NCI-H524 (cell line): Measurements from ENCODE around the gene C10orf90.

Experiments used
- DNase-seq, 2 experiments: peaks; one replicate each; lab custom pipeline; 2025; lab: John Stamatoyannopoulos, UW

The C10orf90 gene

DNA sequence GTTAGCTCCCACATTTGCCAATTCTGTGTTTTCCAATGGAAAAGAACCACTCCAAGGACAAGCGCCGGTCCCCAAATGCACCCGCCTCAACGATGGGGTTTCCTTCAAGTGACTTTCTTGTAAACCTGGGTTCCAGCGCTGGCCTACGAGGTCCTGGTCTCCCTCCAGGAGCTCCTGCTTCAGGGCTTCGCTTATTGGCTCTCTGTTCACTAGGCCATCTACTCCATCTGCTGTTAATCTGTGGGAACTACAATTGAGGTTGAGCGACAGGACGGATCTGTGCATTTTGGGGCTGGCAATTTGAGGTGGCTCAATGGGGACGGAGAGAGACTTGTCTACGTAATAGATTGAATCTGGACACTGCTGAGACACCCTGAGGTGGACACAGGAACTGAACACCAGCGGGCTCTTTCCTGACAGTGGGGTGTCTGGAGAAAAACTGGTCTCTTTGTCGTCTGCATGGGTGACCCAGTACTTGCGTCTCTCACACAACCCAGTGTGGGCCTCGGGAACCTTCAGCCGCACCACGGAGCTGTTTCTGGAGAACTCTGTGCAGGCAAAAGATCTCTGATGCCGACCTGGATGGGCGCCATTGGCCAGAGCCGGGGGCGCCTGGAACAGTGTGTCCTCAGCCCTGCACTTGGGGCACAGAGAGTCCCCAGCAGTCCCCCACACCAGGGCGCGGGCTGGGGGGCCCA, 166.3 kb downstream of the C10orf90 start:
- peak in 1 of 2 experiments; percentile 35 for DNase-seq

DNA sequence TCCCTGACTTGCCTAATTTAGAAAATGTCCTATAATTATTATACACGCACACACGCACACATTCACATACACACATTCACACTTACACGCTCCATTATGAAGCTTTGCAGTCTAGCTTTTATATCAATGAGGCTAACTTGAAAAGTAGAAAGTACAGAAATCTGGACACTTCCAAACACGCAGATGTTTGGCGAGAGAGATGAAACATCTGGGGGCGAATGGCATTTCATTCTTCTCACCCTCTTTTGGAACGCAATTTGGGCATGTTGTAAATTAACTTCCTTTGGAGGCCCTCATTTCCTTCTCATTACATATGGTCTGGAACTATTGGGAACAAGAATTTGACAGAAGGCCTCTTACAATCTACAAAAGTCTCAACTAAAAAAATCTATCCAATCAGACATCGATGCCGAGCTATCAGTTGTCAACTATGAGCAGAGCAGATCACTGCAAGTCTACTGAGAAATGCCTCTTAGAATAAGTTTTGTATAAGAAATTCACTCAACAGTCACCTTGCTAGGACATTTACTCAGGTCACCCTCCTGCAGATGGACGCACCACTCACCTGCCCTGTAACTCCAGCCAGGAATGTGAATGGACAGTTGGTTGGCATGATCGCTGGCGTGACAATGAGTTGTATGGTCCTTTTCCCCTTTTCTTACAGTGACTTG, 167.0 kb downstream of the C10orf90 start:
- DNase-seq, result no peak

DNA sequence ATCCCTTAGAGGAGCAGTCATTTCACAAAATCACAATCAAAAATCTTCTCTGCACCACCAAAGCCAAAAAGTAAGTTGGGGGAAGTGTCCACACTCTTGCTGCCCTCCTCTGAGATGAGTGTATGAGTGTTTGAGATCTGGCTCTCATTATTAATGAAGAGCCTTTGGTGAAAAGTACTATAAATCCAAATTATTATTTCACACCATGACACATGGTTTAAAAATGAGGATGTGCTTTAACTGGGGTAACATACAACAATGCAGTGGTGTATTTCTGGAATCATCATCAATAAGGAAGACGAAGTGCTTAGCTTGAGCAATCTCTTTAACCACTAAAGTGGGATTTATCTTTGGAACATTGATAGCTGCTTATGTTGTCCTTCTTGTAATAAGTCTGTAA, 168.1 kb downstream of the C10orf90 start:
- DNase-seq, result no peak

DNA sequence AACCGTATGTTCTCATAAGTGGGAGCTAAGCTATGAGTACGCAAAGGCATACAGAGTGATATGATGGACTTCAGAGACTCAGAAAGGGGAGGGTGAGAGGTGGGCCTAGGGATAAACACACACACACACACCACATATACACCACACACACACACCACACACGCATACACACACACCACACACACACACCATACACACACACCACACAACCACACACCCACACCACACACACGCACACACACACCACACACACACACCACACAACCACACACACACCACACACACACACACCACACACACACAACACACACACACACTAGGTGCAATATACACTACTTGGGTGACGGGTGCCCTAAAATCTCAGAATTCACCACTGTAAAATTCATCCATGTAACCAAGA, 168.7 kb downstream of the C10orf90 start:
- DNase-seq, result no peak

DNA sequence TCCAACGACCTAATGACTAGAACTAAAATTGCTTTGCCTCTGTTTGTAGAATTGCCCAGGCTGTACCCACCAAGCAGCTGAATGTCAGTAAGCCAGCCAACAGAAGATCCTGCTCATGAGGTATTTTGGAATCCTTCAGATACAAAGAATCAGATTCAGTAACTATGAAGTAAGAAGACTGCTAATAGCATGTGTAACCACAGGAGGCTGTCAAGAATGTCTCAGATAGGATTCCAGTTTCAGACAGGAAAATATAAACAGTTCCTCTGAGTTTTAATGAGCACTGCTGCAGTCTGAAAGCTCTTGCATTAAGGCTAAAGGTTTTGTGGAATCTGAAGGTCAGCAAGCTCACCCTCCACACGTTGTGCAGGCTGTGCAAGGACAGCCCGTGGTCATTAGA, 169.6 kb downstream of the C10orf90 start:
- DNase-seq, result no peak

DNA sequence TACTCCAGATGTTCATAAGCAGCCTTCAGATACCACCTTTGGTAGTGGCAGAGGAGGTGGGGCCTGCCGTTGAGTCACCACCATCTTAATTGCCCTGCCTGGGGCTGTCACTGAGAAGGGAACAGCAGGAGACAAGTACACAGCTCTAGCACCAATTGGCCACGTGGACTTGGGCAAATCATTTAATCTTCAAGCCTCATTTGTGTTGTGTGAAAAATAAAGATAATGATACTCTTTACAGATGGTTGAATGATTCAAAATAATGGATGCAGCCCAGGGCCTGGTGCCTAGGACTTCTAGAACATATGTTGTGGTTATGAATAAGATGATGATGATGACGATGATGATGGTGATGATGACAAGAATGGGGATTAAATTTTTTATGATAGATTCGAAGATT, 170.3 kb downstream of the C10orf90 start:
- DNase-seq, result no peak

DNA sequence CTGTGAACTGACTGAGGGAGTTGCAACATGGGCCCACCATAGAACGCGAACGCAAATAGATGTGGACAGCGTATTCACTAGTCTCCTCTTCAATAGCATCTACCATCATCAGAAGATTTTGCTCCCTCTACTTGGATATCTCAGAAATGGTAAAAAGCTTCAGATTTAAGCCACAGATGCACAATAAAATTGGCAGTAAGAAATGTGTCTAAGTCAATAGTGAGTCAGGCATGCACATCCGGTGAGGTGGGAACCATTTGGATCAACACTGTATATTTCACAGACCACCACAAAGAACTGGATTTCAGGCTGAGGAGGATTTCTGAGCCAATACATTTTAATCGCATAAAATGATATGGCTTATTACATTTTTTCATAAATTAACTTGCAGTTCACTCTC, 170.7 kb downstream of the C10orf90 start:
- no peak for DNase-seq

DNA sequence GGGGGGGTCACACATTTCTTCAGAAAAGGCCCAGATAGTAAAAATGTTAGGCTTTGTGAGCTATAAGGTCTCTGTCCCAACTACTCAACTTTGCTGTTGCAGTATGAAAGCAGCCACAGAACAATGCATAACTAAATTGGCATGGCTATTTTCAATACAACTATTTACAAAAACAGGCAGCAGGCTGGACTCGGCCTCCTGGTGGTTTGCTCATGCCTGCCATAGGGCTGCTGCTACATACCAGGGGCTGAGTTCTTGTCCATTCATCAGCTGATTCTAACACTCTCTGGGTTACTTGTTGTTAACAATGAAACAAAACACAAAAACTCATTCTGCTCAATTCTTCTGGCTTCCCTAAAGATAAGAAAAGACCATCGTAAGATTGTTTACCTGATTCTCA, 172.8 kb downstream of the C10orf90 start:
- no peak for DNase-seq

DNA sequence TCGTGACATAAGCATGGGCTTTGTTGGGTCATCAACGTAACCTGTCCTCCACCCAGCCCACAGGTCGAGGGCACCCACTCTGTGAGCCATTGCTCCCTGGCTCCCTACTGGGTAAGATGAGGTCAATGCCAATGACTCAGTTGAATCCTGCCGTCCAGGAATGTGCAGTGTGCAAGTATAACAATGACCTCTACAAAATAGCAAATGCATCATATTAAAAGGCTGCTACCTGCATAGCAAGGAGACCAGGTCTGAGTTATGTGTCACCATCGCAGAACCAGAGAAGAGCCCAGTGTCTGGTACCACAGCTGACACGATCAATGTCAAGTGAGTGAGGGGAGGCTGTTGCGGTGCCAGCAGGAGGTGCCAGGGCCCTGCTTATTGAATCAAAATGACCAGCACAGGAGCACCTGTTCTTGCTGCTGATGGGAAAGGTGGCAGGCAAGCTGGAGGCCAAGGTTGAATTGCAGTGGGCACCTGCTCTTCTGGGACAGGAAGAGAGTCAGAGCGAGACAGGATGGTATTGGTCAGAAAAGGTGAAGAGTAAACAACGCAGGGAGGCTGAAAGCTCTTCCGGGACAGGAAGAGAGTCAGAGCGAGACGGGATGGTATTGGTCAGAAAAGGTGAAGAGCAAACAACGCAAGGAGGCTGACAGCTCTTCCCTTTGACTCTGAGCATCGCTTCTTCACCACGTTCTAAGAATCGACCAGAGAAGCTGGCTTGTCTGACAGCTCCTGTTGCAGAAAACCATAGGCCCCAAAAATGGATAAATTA, 173.5 kb downstream of the C10orf90 start:
- DNase-seq, result no peak

DNA sequence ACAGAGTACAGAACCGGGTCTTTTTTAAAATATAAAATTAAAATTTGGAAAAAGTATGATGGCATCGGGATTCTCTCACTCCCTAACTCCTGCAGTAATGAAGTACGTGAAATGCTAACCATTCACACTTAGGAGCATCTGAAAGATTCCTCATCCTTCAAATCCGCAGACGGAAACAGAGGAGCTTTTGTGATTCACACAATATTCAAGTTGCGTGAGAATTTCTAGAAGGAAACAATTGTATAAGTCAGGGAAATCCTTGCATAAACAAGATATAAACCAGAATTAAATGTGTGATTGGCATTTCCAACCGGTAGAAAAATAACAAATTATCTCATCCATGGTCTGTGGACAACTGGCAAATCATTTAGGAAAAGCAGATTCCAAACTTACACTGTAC, 179.0 kb downstream of the C10orf90 start:
- no peak for DNase-seq

DNA sequence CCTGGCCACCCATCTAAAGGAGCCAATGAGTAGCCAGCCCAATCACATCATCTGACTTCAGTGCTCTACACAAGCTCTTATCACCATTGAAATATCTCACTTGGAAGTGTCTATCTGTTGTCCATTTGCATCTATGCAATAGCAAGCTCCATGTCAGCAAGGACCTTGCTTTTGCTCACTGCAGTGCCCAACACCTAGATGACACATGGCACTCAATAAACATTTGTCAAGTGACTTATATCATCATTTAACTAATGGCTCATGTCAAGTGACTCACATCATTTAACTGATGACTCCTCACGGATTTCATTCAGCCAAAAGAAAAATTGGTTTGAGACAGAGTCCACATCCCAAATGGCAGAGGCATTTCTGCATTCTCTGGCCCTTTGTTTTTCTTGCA, 189.3 kb downstream of the C10orf90 start:
- no peak for DNase-seq

DNA sequence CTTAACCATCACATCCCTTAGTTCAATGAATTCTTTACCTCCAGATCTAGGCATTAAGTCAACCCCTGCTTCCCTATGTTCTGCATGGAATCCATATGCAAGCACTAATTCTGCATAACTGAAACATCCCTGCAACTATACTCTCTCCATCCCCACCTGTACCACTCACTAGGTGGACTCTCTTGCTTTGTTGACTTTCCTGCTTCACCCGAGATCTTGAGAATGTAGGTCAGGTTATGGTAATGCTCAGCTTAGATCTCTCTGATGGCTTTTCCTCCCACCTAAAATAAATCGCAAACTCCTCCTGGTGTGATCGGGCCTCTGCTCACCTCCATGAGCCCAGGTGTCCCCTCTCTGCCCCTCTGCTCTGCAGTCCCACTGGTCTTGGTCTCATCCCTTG, 189.8 kb downstream of the C10orf90 start:
- no peak for DNase-seq

DNA sequence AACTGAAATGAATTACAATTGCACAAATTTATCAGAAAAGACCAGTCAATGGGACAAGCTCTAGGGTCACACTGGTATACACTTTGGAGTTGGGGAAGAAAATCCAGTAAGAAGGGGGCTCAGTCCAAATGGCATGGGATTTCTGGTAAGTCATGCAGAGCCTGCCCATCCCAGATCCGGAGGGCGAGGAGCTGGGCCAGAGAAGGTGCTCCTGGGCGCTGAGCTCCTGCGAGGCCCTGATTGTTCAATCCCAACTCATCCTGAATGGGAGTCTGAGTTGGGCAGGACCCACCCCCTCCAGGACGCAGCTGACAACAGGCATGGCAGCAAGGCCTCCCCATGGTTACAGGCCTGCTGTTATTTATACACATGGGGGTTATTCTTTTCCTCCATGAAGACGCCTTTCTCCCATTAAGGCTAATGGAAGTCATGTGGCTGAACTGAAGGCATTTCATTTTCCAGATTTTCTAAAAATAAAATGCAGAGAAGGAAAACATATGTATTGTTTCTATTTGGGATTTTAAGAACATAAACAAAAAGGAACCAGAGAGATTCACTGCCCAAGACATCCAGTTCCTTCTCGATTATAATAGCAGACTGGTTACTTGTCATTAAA, 191.1 kb downstream of the C10orf90 start:
- no peak for DNase-seq

DNA sequence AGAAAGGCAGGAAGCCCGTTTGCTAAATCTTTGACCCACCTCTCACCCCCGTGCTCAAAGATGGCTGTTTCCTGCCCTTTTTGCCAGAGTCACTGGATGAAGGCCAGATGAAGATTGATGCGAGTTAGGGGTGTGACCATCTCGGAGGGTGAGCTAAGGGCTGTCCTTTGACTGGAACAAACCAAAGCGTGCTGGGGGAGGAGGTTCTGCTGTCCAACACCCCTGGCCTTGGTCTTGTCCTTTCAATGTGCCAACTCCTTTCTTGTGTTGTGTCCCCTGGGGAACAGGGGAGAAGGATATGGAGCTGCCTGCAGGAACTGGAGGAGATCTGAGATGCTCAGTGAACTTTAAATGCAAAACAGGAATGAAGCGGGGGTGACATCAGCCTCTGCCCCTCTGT, 191.9 kb downstream of the C10orf90 start:
- DNase-seq, result no peak

DNA sequence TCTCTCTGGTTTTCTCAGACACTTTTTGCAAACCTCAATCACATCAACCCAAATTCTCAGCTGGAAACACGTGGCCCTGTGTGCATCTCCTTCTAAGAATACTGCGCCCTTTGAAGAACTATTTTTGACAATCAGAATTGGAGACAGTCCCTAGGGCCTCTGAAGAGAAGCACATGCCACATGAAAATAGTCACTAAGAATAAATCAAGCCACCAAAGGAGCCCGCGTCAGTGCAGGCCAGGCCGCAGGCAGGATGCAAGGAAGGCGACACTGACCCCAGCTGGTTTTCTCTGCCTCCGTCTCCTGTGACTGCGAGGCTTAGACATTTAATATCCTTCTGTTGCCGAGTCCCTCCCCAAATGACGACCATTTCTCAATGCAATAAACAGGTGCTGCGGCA, 194.2 kb downstream of the C10orf90 start:
- DNase-seq, result peak; percentile 8 to 61

DNA sequence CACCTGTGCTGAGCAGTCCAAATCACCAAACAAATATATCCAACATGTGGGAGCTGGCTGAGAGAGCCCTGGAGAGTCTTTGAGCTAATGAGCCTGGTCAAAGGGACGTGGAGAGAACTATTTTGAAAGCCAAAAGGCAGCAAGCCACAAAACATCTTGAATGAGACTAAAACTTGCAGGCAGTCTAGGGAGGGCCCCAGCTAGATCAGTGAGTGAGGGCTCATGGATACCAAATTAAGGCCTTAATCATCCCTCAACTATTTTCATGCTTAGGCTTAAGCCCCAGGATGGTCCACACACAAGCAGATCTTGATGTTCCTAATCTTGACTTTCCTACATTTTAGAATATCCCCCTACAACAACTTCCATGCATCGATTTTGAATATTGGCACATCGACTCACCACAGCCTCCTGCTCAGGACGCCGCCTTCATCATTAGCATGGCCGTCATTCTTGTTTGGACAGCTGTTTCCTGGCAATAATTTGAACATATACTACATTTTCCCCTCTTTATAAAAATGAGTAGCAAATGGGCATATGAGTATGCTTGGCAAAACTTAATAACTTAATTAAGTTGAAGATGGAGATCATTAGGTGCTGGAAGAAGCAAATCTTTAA, 195.3 kb downstream of the C10orf90 start:
- no peak for DNase-seq

DNA sequence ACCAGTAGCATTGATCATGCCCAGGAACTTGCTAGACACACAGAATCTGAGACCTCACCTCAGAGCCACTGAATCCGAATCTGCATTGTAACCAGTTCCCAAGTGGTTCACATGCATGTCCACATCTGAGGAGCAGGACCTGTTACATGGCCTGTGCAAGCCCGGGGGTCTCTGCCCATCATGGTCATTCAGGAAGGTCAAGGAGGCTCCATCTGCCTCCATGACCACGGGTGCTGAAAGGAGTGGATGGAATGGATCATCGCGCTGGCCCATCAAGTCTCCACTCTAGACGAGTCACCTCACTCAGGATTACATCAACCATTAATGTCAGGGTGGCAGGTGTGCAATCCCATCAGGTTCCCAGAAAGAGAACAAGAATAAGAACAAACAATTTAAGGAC, 196.5 kb downstream of the C10orf90 start:
- DNase-seq, result no peak

DNA sequence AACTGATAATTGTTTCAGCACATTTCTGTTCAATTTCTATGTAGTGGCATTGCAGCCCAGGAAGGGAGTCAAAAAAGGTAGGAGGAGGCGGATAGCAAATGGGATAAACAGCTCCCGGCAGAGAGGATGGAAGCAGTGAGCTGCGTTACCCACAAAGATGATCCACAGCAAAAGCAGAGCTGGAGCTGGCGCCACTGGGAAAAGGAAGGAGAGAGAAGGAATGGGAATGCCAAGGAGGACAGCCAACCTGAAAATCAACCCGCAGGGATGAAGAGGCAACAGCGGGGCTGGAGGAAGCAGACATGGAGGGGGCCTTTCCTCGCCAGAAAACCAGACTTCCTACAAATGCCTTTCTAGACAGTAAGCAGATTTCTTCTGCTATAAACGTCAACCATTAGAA, 199.5 kb downstream of the C10orf90 start:
- no peak for DNase-seq

DNA sequence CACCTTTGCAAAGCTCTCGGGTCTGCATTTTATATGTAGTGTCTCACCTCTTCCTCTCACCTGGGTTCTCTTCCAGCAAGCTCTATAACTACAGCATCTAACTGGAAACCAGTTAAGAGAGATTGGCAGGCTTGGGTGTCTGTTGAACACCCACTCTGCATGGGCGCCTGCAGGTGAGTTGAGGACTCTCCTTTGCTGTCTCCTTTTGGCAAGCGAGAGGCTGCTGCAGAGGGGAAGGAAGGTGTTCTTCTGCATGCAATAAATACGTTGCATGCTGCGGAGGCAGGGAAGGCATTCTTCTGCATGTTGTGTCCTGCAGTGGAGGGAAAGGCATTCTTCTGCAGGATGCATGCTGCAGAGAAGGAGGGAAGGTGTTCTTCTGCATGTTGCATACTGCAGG, 200.8 kb downstream of the C10orf90 start:
- no peak for DNase-seq

DNA sequence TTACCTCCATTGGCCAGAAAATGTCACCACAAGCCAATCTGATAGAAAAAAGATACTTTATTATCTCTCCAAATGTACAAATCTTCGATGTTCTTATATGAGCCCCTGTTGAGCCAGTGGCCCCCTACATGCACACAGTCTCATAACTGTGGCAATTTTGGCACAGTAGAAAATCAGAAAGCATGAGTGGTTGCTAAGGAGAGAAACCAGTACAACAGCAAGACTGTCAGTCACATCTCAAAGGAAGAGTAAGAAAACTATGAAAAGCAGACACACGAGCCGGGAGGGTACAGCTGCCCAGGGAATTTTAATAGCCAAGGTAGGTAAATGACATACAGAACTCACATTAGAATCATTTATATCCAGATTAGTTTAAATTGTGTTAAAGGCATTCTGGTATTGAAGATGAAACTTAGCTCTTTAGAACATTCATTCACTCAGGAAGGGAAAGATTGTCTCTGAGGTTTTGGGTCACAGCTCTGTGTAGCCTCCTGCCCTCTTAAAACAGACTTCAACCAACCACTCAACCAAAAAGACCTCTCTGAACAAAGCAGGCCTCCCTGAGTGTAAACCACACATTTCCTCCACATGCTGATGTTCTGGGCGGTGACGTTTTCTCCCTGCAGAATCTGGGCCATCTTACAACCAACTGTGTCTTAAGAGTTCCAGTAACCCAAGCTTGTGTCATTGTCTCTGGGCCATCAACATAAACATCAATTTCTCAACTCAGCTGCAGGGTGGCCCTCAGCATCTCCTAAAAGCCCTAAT, 201.4 kb downstream of the C10orf90 start:
- DNase-seq, result no peak

DNA sequence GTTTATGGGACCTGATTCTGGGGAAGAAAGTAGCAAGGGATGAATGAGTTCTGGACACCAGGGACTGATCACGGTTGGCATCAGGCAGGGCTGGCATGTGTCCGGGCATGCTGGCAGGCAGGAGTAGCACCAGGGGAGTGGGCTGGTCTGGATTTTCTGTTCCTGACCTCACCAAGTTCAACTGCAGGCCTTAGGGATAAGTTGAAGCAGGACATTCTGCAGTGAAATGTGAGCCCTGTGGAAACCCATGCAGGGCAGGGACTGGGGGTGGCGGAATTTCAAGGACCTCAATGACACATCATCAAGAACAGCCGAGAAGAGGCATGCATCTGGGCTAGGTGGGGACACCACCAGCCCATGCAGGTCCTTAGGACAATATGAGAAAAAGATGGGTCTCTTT, 202.0 kb downstream of the C10orf90 start:
- DNase-seq, result no peak

DNA sequence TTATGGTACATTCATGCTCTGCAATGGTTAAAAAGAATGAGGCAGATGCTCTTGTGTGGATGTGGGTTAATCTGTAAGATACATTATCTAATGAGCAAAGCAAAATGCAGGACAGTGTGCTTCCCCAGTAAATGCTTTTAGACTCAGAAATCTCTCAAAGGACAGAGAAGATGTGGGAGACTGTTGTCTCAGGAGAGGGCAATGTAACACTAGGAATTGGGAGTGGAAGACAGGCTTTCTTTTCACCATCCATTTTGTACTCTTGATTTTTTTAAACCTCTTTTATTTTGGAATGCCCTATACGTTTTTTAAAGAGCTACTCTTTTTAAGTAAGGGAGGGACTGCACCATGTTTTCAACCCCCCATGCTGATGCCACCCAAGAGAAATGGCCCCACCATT, 204.7 kb downstream of the C10orf90 start:
- no peak for DNase-seq
